Left colon (tissue), 2 donors: ENCODE data around the gene BPIFB1. TPM values are rescaled to one million over a fixed set of nuclear protein-coding genes. Genes with fewer than 3 reads are reported as not detected.

ENCODE experiments used
- ATAC-seq: fragments of 200-7000 bp; cut with Tn5 transposase; one replicate; pipeline ENCODE4 v1.9.1; 2020; ENCODE audit warnings: mild to moderate bottlenecking, moderate library complexity
- DNase-seq, 2 donors: peaks; one replicate each; pipeline ENCODE4 v3.0.0-alpha.2; 2020
- intact Hi-C, 2 donors: fragments of 100-400 bp; cut with DNase I in 1 of 2; cut with micrococcal nuclease in 1 of 2; formaldehyde crosslinking; loops; one replicate each; pipeline versions ENCODE4 v1.11.2 to v1.14.0; 2022; cut with DNase I, micrococcal nuclease
- total RNA-seq, 2 donors: library from RNA; stranded (reverse); fragmentation: NEBNext Ultra II Directional; extraction: Animal tissue kit (Norgen Biotek cat#: 25700); gene quantifications; one replicate each; pipeline ENCODE4 v1.2.1, GENCODE V29; 2021
- donor health status: DM: no; HTN: no; CAD: no.
- donor health status: DM: yes; HTN: yes; CAD: no.

Gene BPIFB1
- total RNA-seq, 2 donors from 2014 or later: not detected

DNA sequence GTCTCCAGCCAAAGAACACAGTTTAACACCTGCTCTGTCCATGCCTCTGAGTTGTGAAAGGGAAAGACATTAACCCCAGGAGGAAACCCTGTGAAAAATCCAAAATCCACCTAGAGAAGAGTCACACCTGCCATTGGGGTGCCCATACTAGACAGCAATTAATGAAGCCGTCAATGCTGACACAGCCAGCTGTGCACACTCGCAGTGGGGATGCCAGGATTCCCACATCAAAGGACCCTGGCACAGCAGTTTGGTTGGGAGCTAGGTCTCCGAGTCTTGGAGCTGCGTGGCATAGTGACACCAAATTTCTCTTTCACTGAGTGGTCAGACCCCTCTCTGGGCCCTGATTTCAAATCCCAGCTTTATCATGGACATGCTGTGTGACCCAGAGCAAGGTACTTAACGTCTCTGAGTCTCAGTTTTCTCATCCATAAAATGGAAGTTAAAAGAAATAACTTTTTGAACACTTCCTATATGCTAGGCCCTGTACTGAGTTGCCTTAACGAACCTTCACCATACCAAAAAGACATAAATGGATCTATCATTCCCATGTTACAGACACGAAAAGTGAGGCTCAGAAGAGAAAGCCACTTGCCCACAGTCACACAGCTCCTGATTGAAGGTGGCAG, 30.8 kb downstream of the BPIFB1 start:
- intact Hi-C loops: no loop called here
- no peak for DNase-seq
- ATAC-seq: no peak

DNA sequence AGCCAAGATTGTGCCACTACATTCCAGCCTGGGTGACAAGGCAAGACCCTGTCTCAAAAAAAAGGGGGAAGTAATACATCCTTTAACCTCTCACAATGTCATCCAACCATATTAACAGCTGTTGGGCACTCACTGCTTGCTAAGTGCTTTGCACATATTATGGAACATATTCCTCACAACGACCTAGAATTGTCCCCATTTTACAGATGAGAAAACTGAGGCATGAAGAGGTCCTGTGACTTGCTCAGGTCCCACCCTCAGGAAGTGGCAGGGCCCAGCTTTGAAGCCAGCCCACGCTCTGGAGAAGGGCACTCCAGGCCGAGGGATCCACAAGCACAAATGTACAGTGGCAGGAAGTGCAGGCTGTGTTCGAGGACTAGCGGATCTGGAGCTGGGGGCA, 33.3 kb downstream of the BPIFB1 start:
- DNase-seq (no peak), ATAC-seq (no peak)
- intact Hi-C loops: no loop called here

DNA sequence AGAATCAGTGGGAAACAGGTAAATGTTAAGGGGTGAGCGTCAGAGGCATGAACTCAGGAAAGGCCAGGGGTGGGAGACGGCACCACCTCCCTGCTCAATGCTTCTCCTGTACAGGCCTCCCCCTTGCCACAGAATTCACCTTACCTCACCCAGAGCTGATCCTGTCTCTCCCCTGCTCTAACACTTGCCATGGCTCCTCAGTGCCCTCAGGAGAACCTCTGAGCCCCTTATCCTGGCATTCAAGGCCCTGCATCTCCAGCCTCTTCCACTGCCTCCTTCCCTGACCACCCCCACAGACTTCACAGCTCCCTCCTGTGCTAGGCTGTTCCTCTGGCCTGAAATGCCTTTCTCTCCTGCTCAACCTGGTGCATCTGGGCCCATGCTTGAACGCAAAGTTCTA, 33.9 kb downstream of the BPIFB1 start:
- DNase-seq (no peak), ATAC-seq (no peak)
- intact Hi-C loops: no loop called here

DNA sequence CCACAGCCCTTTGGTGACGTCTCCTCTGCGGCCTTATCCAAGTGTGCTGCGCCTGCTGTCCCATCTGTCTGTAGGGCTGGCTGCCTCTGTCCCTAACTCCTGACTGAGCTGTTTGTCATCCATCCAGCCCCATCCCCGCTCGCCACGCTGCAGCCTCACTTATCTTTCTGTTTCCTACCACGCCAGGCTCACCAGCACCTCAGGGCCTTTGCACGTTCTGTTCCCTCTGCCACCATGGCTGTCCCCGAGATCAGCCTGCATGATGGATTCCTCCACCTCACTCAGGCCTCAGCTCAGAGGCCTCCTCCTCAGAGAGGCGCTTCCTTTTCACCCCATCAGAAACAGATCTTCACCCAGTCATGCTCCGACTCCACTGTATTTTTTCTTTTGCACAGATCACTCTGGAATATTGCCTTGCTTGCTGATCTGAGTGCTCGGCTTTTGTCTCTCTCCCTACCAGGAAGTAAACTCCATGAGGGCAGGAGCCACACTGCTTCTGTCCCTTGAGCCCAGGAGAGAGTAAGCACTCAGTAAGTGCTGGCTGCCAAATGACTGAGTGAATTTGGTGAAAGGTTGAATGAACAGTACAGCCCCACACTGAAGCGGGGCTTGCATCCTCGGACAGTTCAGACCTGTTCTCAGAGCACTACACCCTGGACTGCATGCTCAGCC, 34.5 kb downstream of the BPIFB1 start:
- intact Hi-C loops: no loop called here
- ATAC-seq: no peak

DNA sequence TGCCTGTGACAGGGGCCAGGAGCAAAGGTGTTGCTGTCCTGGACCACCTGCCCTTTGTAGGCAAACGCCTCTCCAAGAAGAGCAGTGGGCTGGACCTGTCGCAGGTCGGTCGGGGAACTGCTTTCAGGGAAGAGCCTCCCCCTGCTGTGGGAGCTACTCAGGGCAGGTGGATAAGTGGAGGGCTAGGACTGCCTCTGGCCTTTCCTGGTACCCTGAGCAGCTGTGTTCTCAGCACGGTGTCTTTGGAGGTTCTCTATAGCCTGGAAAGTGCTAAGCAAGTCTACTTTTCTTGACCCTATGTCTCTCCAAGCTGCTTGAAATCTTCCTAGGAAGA, 35.0 kb downstream of the BPIFB1 start:
- intact Hi-C loops: no loop called here
- DNase-seq (no peak), ATAC-seq (no peak)

More for the DNA sequence above, 34.5 kb downstream of the BPIFB1 start:
- DNase-seq: no peak

DNA sequence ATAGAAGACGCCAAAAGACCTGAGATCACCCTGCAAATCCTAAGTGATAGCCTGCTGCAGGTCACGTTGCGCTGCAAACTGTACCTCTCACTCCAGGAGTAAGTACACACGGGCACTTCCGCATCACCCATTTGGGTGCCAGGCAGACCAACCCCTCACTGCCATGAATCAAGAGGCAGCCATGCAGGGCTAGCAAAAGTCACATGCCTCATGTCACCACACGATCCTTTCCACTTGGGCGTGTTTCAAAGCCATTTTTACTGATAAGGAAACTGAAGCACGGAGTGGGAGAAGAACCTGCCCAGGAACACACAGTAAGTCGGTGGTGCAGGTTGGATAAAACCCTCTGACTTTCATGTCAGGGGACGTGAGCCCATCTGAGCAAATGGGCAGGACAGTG, 37.0 kb downstream of the BPIFB1 start:
- intact Hi-C loops: no loop called here
- DNase-seq (no peak), ATAC-seq (no peak)

DNA sequence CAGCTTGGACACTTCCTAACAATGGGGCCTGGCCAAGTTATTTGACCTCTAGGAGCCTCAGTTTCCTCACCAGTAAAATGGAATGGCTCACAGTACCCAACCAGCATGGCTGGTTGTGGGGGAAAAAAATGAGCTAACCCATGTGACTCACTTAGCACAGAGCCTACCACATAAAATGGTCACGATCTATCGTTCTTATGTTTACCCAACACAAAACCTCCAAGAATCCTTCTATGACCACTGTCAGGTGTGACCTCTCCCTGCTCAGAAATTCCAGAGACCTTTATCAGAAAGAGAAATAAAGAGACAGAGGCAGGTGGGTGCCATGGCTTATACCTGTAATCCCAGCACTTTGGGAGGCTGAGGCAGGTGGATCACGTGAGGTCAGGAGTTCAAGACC, 39.4 kb downstream of the BPIFB1 start:
- intact Hi-C loops: no loop called here
- DNase-seq (no peak), ATAC-seq (no peak)

DNA sequence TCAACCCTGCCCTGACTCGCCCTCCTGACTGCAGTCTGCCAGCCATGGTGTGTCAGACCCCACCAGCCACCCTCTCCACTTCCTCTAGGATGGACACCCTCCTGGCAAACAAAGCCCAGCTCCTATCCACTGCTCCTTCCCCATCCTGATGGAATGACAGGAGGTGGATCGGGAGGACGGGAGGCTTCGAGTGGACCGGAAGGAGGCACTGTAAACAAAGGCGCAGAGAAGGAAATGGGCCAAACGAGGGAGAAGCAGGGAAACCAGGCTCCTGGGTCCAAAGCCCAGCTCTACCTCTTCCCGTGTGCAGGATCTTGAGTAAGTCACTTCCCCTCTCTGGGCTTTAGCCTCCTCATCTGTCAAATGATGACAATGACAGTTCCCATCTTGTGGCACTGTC, 40.2 kb downstream of the BPIFB1 start:
- intact Hi-C loops: no loop called here
- ATAC-seq: no peak

DNA sequence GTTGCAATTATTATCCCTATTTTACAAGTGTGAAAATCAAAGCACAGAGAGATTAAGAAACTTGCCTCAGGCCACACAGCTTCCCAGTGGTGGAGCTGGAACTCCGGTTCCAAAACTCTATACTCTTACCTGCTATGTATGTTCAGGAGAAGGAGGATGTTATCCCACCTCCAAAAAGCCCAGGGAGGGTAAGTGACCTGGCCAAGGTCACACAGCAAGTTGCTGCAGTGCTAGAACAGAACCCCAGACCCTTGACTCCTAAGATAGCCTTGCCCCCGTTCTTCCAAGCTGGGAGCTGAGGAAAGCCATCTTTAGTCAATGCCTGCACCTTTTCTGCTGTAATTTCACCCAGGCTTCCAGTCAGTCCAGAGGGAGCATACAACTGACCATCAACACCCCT, 42.3 kb downstream of the BPIFB1 start:
- ATAC-seq (no peak), DNase-seq (no peak)
- intact Hi-C loops: no loop called here

More for the DNA sequence above, 40.2 kb downstream of the BPIFB1 start:
- DNase-seq: no peak

DNA sequence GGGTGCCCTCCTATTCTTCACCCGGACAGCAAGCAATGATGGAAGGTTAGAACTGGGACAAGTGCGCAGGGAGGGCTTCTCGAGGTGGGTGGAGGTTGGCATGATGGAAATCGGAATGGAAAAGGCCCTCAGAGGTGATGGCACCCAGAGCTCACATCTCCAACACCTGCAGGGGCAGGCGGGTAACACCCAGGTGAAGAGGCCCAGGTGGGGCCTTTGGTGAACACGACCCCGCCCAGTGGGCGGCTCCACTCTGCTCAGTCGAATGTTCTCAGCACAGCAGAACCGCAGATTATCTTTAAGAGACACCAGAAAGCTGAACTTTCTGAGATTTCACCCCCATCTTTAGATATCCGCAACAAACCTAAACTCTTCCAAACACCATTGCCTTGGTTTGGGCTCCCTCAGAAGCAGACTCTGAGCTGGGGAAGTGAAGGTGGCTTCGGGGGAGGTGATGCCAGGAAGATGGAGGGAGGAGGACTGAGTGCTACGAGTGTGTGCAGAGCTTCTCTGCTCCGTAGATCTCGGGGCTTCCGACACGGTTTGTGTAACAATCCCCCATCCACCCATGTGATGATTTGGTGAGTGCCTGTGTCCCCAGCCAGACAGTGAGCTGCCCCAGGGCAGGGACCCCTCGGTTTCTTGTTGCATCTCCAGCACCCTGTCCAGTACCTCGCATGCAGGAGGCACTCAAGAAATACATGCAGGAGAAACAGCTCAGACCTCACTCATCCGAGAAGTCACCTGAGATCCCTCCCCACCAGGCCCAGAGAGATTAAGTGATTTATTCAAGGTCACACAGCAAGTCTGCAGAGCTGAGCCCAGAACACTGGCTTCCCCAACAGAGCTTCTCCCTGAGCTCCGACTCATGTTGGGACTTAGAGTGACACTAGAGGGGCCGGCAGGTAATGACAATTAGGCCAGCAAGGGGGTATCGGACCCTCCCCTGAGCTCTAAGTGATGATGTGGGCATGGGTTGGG, 45.4 kb downstream of the BPIFB1 start:
- intact Hi-C loops: no loop called here
- DNase-seq (no peak), ATAC-seq (no peak)

DNA sequence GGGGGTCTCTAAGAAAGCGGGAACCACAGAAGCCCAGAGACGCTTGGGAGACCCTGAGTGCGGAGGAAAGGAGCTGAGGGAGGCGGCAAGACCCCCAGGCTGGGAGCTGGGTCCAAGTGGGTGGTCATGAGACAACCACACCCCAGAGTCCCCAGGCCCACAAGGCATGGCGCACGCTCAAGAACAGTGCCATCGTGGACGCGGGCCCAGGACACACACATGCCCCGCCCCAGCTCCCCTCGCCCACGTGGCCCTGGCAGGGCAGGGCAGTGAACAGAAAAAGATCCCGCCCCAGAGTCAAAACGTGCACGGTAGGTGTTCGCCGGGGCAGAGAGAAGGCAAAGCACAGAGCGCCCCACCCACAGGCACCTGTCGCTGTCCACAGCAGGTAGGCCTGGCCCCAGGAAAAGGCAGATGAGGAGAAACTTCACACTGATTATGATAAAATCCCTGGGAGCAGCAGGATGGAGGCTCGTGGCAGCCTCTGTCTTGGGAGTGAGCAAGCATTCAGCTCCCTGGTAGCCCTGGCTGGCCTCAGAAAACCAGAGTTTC, 50.0 kb downstream of the BPIFB1 start:
- intact Hi-C loops: no loop called here
- DNase-seq (no peak), ATAC-seq (peak; percentile 37)

DNA sequence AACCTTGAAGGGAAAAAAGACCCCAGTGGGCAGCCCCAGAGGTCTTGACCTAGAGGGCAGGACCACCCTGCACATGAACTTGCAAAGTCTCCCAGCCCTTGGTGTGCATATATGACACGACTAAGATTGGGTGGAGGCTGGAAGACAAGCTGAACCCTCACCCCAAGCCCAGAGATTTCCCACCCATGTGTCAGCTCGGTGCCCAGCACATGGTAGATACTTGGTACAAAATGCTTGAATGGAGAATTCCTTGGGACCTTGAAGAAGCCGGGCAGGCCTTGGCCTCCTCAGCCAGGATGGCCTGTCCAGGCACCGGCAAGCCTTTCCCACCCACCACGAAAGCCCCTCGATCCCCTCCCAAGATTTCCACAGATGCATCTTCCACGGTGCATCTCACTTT, 50.6 kb downstream of the BPIFB1 start:
- no peak for DNase-seq
- intact Hi-C loops: no loop called here
- ATAC-seq: no peak

DNA sequence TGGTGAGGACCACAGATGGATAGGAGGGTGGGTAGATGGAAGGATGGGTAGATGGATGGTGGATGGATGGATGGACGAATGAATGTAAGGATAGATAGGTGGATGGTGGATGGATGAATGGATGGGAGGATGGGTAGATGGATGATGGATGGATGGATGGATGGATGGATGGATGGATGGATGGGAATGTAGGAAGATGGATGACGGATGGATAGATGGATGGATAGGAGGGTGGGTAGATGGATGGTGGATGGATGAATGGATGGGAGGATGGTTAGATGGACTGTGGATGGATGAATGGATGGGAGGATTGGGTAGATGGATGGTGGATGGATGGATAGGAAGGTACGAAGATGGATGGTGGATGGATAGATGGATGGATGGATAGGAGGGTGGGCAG, 51.1 kb downstream of the BPIFB1 start:
- DNase-seq: no peak
- ATAC-seq: no peak
- intact Hi-C loops: no loop called here

DNA sequence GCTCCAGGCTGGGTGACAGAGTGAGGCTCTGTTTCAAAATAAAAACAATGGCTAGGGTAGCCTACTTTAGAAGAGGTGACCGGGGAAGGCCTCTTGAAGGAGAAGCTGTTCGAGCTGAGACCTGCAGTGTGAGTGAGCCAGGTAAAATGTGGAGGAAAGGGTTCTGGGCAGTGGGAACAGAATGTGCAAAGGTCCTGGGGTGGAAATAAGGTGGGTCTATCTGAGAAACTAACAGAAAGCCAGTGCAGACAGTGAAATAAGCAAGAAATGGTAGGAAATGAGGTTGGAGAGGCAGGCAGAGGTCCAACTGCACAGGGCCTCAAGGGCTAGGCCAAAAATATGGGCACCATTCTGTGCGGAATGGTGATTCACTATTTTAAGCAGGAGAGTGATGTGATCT, 53.4 kb downstream of the BPIFB1 start:
- intact Hi-C loops: no loop called here
- ATAC-seq (no peak), DNase-seq (no peak)

DNA sequence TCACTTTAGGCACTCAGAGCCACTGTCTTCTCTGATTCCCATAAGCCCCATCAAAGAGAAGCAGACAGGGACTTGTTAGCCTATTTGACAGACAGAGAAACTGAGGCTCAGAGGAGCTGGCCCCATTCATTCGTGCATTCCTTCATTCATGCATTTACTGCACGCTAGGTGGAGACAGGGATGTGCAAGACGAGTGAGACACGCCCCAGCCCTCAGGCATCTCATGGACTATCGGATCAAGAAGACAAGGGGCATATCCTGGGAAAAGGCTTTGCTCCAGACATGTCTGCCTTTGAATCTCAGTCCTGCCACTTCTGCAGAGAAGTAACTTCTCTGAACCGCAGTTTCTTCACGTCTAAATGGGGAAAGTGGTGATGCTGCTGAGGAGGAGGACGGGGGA, 54.1 kb downstream of the BPIFB1 start:
- intact Hi-C loops: no loop called here
- DNase-seq (no peak), ATAC-seq (no peak)

DNA sequence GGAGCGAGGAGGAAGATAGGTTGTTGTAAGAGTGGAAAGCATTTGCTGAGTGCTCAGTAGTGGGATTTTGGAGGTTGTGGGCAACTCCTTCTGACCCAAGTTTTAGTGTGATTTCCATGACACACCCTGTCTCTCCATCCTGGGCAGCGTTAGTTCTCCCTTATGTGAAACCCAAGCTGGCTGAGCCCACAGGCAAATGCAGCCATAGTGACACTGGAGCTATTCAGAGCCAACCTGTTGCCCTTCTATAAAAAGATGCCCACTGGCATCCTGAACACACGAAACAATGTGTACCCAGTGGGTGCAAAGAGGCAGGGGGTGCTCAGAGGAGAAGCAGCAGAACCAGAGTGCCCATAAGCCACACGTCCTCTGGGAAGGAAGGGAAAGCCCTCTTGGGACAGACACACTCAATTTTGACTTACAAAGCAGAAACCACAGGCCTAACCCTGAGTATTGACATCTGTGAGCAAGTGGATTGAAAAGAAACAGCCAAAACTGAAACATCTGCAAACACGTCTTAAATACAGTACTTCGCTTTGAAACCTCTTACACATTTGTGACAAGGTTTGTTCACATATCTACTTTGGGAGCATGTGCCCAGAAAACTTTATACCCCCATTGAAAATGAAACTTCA, 54.6 kb downstream of the BPIFB1 start:
- ATAC-seq (no peak), DNase-seq (no peak)

DNA sequence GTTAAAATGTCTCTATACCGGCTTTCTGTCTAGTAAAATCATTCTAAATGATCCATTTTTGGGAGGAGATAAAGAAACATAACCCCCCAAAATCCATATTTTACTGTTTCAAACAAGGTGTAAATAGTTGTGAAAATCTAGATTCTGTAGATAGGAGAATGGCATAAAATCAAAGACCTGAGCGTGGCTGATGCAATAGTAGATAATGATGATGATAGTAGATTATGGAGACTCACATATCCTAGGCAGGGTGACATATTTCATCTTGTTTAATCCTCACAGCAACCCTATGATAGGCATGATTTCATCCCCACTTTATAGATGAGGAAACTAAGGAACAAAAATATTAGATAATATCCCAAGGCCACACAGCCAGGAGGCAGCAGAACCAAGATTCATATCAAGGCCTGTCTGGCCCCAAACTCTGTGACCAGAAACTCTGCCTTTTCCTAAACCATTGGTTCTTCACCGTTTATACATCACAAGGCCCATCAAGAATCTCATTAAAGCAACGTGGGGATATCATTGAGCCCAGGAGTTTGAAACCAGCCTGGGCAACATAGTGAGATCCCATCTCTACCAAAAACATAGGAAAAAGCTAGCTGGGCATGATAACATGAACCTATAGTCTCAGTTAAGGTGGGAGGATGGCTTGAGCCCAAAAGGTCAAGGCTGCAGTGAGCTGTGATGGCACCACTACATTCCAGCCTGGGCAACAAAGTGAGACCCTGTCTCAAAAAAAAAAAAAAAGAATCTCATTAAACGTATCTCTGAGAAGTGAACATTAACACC, 55.6 kb downstream of the BPIFB1 start:
- intact Hi-C loops: no loop called here
- ATAC-seq (no peak), DNase-seq (no peak)

More for the DNA sequence above, 54.6 kb downstream of the BPIFB1 start:
- intact Hi-C loops: no loop called here

DNA sequence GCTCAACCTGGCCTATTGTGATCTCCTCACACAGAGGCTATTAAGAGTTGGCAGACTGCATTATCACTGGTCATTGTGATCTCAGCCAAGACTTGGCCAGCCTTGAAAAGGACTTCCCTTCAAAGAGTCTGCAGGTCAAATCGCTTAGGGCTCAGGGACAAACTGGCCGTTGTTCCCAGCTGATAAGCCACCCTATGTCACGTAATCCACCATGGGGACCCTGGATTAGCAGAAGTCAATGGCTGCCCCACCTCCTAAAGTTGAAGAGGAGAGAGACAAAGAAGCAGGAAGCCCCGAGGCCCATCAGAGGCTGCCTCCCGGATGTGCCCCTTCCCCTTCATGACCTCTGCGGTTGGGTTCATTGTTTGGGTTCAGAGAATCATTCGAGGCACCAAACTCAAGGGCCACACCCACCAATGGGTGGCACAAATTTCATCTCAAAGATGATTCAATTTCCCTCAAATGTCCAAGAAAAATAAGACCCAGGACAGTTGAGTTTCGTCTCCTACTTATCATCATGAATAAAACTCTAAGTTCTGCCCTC, 56.6 kb downstream of the BPIFB1 start:
- intact Hi-C loops: no loop called here
- ATAC-seq (no peak), DNase-seq (no peak)
